GM19193 (cell line): ENCODE data around the gene IQSEC2.

Experiments used
- POLR2A ChIP-seq: IDR thresholded peaks from 4 replicates; pipeline ENCODE4 v1.6.1; 2011; ENCODE audit not compliant: insufficient read depth, insufficient read length; ENCODE audit errors: extremely low read depth

Gene IQSEC2

DNA sequence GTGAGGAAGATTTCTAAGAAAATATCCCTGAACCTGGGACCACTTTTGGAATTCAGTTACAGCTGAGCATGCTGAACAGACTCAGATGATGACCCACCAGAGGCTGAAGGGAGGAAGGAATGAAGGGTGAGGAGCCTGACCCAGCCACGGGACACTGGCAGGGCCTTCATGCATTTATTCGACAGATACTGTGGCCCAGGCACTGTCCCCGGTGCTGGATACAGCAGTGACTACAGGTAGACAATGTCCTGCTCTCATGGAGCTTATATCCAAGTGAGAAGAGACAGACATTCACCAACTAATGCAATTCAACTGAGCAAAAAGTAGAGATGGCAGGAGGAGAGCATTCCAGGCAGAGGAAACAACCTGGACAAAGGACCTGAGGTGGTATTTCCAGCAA, 2.2 kb upstream of the IQSEC2 start:
- no peak for TF ChIP-seq POLR2A

DNA sequence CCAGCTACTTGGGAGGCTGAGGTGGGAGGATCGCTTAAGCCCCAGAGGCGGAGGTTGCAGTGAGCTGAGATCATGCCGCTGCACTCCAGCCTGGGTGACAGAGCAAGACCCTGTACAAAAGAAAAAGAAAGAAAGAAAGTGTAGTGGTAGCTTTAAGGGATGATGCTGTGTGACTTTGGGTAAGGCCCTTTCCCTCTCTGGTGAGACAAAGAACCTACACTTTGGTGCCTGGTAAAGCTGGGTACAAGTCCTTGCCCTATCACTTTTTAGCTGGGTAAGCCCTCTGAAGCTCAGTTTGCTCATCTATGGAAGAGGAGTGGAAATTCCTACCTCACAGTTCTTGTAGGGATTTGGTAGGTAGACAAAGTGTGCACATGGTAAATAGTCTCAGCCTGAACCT, 1.7 kb upstream of the IQSEC2 start:
- TF ChIP-seq POLR2A = no peak

DNA sequence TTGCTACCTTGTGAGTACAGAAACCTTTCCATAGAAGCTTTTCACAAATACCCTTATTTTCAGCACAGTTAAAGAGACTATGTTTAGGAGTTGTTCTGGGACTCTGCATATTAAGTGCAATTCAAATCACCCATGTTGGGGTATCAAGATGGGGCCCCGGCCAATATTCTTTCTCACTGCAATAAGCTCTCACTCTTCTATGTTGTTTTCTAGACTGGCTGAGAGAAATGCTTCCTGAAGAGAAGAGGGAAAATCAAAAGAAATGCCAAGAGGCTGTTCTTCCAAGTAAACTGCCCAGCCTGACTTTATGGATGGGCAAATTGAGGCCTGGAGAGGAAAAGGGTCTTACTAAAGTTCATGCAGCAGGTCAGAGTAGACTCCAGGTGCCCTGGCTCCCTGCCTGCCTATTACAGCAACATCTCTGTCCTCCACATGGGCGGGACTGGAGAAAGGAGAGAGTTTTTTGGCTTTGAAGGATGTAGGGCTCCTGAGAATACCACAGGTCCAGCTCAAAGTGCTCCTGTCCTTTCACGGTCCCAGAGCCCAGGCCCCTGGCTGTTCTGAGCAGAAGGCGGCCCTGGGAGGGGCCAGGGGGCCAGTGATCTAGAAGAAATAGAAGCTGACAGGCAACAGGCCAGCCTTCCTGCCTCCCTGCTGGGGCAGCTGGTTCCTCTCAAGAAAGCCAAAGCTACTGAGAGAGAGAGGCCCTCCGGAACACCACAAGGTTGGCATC, 745 bp upstream of the IQSEC2 start:
- no peak for TF ChIP-seq POLR2A

GRCh38 chrX:53280331-53281320, 758 bp downstream of the IQSEC2 start:
- TF ChIP-seq POLR2A = no peak

GRCh38 chrX:53279296-53280237, 1.8 kb downstream of the IQSEC2 start:
- TF ChIP-seq POLR2A = no peak

DNA sequence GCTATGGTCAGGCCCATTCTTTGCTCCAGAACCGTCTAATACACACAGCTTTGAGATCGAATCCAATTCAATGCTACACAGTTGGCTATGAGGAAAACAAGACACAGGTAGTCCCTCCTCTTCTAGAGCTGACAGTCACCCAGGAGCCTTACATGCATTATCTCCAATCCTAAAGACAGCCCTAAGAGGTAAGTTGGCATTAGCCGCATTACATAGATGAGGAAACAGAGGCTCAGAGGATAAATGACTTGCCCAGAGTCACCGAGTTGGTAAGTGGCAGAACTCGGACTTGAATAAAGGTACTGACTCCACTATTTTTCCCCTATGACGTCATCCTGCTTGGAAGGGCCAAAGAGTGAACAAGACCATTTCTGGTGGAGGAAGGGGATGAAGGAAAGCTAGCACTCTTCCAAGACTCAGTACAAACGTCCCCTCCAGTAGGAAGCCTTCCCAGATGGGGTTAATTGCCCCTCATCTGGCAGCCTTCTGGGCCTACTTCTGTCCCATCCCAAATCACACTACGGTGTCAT, 8.5 kb downstream of the IQSEC2 start:
- no peak for TF ChIP-seq POLR2A

GRCh38 chrX:53269536-53270107, 11.8 kb downstream of the IQSEC2 start:
- no peak for TF ChIP-seq POLR2A

- TF ChIP-seq POLR2A = no peak
These were observed 13.2 kb downstream of the IQSEC2 start for GRCh38 chrX:53268173-53268572.

- no peak for TF ChIP-seq POLR2A
These were observed 14.5 kb downstream of the IQSEC2 start for GRCh38 chrX:53266914-53267313.

GRCh38 chrX:53265771-53266574, 15.4 kb downstream of the IQSEC2 start:
- no peak for TF ChIP-seq POLR2A

- TF ChIP-seq POLR2A = no peak
These were observed 17.7 kb downstream of the IQSEC2 start for GRCh38 chrX:53263597-53264094.

GRCh38 chrX:53262918-53263394, 18.4 kb downstream of the IQSEC2 start:
- TF ChIP-seq POLR2A = no peak
